Measurements from ENCODE around the gene RPA3.

DNA sequence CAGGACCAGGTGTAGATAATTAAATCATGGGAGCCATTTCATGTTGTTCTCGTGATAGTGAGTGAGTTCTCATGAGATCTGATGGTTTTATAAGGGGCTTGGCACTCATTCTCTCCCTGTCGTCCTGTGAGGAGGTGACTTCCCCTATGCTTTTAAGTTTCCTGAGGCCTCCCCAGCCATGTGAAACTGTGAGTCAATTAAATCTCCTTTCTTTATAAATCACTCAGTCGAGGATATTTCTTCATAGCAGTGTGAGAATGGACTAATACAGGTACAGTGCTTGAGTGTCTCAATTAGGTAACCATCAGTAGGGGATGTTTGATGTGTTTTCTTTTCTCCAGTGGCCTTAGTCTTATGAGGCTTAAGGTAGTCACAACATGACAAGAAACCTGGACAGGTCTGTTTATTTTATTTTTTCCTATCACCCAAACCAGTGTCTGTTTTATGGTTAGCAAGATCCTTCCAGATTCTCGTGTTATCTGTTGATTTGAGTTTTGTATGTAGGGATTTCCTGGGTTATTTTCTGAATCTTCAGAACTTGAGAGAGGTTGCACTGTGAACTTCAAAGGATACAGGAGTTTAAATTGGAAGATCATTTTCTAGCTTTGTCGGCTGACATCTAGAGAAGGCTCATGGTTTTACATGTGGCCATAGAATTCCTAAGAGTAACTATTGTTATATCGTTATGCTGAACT lies 45.7 kb downstream of the RPA3 start:
- TF ChIP-seq, protein P1, sequence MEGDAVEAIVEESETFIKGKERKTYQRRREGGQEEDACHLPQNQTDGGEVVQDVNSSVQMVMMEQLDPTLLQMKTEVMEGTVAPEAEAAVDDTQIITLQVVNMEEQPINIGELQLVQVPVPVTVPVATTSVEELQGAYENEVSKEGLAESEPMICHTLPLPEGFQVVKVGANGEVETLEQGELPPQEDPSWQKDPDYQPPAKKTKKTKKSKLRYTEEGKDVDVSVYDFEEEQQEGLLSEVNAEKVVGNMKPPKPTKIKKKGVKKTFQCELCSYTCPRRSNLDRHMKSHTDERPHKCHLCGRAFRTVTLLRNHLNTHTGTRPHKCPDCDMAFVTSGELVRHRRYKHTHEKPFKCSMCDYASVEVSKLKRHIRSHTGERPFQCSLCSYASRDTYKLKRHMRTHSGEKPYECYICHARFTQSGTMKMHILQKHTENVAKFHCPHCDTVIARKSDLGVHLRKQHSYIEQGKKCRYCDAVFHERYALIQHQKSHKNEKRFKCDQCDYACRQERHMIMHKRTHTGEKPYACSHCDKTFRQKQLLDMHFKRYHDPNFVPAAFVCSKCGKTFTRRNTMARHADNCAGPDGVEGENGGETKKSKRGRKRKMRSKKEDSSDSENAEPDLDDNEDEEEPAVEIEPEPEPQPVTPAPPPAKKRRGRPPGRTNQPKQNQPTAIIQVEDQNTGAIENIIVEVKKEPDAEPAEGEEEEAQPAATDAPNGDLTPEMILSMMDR (IDR thresholded peaks at IDR 0.05) = no peak
- TF ChIP-seq POLR2AphosphoS5 (IDR thresholded peaks at IDR 0.05) = no peak
- TF ChIP-seq POLR2A (IDR thresholded peaks at IDR 0.05) = no peak
- TF ChIP-seq EP300 (IDR thresholded peaks at IDR 0.05) = no peak

Data from gastroesophageal sphincter (tissue), 3 donors.